ENCODE results near the gene CAPN13.

The CAPN13 gene

DNA sequence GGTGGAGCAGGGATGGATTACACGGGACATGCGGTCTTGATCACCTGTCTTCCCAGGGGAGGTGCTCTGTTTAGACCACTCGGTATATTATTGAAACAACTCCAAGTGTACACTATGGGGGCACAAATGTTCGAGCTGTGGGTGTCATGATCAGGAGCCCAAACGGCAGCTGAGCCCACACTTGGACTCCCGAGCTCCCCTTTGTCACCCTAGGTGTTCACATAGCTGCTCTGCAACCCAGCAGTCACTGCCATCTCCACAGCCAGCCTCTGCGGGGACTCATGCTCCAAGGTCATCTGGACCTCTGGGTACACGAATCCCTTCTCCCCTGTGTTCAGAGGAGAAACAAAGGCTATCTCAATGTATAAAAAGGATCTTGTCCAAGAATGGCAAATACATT lies 46.0 kb downstream of the CAPN13 start:
- peak; percentile 3 for DNase-seq

DNA sequence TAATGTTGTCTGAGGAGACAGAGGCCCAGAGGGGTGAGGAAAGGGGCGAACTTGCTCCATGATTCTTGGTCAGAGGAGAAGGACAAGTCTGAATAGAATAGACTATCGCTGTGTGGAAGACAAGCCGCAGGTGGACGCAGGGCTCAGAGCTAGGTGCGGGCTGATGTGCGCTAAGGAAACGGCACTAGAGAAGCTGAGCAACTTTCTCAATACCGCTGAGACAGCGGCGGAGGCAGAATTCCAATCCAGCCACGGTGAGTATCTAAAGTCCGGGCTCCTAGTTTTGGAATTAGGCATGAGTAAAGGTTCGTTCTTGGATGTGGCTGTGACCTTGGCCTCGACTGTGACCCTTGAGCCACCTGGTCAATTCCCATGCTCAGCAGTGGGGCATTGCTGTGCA lies 47.8 kb downstream of the CAPN13 start:
- DNase-seq, result no peak

DNA sequence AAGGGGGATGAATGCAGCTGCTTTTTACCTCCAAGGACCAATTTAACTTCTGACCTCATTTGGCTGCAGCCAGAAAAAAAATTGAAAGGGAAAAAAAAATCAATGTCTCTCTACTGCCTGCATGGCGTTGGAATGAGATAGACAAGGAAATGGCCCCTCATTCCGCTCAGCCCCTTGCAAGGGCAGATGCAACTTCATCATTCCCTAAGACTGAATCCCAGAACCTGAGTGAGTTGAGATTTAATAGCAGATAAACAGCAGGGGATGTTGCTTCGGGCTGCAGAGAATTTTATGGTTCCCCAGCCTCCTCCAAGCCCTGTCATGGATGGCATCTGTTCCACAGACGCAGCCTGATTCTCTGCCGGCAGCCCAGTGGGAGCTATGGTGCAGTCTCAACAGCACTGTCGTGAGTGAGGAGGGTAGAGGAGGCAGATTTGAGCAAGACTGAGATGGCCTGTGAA lies 49.0 kb downstream of the CAPN13 start:
- DNase-seq, result no peak

DNA sequence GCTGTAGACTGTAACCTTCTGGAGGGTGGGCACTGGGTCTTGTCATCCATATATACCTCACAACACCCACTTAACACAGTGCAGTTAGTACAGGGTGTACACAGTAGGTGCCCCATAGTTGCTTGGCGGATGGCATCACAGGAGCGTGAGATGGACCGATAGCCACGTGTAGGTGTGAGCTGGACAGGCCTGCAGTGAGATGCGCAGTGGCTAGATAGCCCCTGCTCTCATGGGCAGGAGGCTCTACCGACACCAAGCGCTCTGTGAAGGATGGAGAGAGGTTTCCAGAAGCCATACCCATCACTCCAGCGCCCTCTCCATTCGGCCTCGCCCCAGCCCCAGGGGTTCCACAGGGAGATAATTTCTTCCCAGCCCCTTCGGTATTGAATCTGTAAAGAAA lies 49.5 kb downstream of the CAPN13 start:
- no peak for DNase-seq

DNA sequence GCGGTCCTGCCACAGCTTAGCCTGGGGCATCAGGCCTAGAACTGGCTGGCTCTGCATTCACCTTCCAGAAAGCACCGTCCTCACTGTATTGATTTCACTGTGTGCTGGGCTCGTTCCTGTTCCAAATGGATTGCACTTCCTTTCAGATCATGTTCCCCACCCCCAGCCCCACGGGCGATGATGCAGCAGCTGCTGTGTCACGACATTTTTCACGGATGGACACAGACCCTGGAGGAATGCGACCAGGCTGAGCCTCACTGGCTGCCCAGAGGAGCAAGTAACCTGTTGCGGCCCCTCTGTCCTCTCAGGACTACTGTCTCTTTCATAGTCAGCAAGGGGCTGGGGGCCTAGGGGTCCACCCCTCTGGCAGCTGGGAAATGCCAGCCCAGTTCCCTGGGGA lies 50.3 kb downstream of the CAPN13 start:
- DNase-seq, result no peak

DNA sequence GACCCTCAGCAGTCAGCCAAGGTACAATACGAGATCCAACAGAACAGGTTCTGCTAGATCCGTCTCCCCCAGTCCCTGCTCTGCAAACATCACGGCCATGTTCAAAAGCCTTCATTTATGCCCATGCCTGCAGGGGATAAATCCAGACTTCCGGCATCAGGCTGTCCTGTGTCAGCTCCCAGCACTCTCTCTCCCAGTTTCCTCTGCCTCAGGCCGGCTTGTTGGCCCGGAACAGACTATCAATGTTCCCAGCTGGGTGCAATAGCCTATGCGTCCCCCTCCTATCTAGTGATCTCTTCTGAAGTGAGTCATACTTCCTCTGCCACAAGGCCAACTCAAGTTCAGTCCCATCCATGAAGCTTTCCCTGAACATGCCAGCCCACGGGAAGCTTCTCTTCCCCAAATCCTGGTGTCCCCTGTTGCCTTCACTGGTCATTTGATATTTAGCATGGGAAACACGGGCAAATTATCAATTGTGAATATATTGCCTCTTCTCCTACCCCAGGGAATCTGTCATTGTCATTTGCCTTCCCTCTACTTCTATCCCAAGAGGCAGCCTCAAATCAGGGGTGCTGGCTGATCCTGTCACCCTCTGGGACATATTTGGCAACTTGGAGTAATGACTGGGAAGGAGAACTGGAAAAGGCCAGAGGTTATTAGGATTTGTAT lies 51.1 kb downstream of the CAPN13 start:
- no peak for DNase-seq

DNA sequence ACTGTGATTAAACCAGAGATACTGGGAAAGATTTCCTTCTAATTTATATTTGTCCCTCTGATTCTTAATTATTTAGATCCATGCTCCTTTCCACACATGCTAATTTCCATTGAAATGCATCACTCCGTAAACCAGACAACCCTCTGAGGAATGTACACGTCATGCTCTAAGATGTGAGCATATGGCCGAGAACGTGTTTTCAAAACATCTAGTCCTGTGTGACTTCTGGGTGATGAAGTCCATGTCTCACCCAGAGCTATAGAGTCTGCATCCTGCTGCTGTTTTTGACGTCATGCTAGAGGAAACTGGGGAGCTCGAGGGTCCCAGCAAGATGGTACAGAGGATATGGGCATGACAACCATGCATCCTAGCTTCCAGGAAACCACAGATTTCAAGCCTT lies 53.6 kb downstream of the CAPN13 start:
- no peak for DNase-seq

DNA sequence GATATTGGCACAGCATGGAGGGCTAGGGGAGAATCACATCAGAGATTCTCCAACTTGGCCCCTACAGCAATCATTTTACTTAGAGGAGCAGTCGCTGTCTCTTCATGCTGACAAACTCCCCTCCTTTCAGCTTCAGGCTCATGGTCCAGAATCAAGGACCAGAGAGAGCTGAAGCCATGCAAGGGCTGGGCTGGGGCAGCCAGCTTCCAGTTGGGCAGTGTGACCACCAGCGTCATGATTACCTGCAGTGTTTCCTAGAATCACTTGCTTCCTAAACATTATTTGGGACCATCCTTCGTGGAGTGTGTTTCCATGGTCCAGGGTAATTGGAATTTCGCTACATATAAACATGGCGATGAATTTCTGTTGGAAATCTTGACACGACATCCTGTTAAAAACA lies 54.4 kb downstream of the CAPN13 start:
- no peak for DNase-seq

DNA sequence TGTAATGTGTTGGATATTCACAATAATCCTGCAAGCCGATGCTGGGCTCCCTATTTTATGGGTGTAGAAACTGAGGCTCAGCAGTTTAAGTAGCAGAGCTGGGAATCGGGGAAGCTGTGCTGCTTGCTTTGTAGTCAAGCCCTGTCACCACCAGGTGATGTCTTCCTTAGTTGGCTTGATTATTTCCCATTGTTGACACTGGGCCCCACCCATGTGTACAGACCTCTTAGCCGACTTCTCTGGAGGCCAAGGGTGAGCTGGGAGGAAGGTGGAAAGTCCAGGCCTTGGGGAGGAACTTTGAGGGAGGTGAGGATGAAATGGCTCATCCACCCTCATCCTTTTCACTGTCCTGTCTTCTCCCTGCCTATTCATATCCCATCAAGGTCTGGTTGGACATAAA lies 60.0 kb downstream of the CAPN13 start:
- DNase-seq, result no peak

DNA sequence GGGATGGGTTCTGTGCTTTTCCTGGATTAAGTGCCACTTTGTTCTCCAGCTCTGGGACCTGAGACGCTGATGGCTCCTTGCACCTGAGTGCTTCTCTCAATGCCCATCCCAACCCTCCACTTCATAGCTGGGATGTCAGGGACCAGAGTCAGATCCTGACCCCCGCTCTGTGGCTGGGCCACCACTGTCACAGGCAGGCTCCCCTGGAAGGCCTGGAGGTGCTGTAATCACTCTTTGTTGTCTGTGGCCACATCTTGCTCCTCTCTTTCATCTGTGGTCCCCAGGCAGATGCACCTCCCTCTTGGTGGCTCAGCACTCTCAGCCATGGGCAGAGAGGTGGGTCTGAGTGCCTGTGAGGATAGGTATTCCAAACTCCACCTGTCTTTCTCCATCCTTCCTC lies 62.4 kb downstream of the CAPN13 start:
- peak; percentile 13 for DNase-seq

DNA sequence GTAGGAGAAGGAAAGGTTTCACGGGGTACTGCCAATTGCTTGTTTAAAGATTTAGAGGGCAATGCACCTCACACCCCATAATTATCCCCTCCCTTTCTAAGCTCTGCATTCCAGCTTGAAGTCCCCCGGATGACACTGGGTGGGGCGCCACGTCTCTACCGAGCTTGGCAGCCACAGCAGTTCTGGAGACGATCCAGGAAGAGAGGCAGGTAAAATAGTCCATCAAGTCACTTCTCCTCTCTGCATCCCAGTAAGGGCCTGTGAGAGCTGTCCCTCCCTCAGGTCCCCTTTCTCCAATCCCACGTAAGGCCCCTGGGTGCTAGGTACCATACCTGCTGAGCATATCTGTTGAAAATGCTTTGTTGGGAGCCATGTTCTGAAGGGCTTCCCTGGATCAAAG lies 65.7 kb downstream of the CAPN13 start:
- peak; percentile 19 for DNase-seq

DNA sequence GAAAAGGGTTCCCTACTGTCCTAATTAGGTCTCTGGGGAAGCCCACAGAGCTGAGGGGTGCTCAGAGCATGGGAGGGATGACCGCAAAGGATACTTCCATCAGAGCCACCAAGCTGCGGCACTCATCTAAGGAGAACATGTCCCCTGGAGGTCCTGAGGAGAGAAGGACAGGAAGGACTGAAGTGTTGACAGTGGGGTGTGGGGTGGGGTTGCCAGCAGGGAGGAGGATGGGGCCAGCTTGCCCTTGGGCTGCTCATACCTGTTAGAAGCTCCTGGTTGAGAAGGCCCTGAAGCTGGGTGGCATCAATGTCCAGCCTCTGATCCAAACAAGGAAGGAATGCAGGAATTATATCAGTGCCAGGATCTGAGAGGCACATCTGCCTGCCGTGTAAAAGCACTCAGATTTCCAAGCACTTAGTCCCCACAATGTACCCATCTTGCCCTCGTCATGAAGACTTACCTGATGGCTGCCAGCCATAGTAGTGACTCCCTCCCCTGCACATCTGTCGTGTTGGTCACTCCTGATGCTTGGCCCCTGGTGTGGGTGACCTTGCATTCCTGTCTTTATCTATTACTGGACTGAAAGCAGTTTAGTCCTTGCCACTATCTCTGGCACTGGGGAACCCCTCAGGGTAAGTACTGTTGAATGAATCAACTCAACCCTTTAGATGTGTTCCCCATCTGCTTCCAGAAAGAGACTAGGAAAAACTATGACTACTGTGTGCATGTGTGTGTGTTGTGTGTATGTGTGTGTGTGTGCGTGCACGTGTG lies 68.9 kb downstream of the CAPN13 start:
- no peak for DNase-seq

DNA sequence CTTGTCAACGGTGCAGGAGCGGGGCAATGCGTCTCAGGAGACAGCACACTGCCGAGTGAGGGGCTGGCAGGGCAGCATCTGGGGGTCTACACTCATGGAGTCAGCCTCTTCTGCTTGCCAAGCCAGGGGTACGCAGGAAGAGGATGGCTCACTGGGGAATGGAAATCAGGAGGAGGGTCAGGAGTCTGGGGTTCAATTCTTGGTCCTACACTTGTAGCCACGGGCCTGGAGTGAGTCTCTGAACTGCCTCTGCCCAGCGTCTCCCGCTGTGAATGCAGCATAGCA lies 70.0 kb downstream of the CAPN13 start:
- no peak for DNase-seq

DNA sequence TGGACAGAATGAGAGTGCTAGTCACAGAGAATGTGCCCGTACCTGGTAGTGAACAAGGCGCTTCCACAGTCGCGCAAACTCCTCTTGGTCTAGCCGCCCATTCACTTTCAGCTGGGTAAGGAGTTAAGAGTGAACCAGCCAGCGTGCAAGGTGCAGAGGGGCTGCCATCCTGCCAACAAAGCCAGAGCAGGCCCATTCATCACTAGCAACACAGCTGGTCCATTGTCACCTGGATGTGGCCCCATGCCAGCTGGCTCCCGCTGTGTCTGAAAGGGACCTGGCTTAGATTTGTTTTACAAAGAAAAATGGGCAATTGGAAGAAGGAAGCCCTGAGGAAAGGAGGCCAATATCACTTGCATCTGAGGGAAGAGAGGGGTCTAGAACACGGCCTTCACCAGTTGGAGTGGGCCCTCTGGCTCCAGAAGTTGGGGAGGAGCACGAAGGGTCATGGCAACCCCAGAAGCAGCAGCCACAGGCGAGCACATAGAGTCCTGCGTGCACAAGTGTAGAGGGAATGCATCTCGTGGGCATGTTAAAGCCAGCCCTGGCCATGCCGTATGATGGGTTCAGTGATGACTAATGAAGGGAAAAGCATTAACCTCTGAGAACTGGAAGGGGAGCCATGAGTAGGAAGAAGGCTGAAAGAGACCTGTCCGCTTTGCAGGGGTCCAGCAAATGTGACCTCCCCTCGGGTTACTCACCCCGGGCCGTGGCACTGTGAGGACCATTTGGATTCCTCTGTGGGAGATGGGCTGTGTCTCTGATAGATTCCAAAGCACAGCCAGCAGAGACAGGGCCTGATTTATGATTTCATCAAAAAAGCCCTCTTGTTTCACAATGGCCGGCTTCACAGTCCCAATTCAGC lies 70.6 kb downstream of the CAPN13 start:
- DNase-seq, result no peak

DNA sequence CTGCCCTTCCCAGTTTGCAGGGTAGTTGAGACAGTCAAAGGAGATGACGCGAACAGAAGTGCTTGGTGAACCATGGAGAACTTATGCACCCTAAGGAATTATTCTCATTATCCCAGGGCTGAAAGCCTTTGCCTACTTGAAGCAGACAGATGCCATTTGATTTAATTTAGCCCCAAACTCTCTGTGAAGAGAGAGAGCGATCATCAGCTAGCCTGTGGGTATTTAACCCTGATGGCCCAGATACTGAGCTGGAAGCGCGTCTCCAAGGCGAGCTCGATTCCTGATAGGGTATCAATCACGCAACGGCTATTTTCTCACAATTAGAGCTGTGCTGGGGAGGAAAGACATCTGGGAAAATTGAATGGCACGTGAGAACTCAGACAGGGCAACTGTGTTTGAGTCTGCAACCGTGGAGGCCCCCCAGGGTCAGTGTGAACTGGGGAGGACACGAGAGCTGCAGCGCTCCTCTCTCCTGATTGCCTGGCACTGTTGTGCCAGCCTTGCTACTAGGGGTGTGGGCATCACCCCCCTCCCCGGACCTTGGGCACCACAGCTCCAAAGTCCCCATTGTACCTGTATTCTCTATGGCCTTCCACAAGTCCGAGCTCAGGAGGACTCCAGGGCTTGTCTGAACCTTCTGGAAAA lies 73.2 kb downstream of the CAPN13 start:
- peak; percentile 13 for DNase-seq

DNA sequence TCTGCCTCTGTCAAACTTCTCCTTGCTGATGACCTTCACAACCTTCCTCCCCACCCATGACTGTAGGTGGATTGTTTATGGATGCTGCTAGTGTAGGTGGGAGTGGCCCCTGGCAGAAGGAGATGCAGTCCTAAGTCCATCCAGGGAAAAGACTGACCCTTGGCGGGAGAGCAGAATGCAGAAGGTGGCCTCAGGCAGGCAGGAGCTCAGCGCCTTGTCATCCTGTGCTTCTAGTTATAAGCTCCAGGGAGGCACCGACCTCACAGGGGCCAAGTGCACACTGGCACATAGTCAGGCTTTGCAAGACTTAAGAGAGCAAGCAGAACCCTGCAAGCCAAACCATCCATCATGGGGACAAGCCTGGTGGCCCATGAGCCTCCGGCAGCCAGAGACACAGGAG lies 74.4 kb downstream of the CAPN13 start:
- DNase-seq, result peak; percentile 11

DNA sequence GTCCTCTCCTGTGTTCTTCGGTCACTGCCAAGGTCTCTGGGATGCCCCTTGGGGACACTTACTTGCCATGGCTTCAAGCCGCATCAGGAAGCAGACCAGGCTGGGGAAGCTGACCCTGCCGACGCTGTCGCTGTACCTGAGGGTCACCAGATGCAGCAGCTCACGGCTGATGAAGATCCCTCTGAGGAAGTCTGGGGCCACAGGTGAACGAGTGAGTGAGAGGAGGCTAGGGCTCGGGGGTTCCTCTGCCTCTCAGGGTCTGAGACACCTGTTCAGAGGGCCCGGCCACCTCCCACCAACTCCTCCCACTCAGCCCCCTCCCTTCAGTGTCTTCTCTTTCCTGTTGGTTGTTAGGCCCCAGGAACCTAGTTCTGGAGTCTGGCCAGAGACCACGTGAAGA lies 74.9 kb downstream of the CAPN13 start:
- peak; percentile 23 for DNase-seq

DNA sequence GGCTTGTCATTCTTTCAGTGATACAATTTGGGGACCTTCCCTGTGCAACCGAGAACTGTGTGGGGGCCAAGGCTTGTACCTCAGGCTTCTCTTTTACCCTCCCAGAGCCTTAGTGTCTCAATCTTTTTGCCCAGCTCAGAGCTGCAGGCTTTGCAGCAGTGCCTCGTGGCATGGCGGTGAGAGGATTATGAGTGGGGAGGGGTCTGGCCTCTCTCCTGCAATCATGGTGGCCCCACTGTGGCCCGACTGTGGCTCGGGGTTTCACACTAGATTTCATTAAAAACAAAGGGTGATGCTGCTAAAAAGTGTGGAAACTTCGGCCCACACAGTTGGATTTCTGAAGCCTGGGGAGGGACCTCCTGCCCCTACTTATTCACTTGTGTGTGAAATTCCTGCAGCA lies 75.5 kb downstream of the CAPN13 start:
- DNase-seq, result no peak

DNA sequence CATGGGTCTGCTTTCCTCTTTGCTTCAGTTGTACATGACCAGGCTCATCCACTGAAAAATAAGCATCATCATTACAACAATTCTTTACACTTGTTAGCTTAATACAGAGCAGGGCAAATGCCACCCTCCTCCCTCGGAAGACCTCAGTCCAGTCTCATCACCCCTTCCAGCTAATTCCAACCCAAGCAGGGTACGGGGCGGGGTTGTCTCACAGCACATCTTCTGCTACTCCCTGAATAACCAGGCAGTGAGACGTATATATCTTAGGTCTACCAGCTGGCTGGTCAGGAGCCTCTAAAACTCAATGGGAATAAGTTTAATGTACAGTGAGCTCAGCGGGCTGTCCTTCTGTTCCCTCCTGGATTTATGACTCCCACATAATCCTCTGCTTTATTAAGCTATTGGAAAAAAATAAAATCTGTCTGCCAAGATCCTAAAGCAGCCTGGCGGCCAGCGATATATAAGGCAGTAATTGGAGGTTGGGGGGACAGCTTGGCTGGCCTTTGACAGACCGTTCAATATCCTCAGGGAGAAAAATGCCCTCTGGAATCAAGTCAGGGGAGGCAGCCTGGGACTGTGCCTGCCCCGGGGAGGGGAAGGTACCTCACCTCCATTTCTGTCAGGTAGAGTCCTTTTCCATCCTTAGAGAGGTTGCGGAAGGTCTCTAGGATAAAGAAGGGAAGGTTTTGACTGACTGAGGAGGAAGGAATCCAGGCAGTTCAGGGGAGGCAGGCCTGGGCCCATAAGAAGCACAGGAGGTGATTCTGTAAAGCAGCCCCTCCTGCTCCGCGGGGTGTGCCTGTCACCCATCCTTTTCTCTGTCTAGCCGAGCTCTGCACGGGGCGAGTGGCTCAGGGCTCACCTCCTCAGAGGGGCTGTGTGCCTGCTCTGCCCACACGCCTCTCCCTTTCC lies 76.3 kb downstream of the CAPN13 start:
- DNase-seq, result peak; percentile 14

DNA sequence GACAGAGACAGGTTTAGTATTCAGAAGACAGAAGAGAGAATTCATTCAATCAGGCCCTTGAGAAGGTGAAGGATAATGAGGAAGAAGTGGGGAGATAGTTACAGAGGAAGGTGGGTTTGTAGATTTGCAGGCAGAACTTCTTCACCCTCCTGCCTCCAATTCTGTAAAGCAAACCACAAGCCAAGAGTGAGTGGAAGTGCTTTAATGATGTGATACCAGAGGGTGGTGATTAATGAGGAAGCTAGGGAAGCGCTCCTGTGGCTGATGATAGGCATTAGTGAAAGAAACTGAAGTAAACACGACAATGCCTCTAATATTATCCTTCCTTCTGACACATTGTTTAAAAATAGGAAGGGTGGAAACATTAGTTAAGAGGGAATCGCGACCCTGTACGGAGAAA lies 78.2 kb downstream of the CAPN13 start:
- DNase-seq, result no peak

DNA sequence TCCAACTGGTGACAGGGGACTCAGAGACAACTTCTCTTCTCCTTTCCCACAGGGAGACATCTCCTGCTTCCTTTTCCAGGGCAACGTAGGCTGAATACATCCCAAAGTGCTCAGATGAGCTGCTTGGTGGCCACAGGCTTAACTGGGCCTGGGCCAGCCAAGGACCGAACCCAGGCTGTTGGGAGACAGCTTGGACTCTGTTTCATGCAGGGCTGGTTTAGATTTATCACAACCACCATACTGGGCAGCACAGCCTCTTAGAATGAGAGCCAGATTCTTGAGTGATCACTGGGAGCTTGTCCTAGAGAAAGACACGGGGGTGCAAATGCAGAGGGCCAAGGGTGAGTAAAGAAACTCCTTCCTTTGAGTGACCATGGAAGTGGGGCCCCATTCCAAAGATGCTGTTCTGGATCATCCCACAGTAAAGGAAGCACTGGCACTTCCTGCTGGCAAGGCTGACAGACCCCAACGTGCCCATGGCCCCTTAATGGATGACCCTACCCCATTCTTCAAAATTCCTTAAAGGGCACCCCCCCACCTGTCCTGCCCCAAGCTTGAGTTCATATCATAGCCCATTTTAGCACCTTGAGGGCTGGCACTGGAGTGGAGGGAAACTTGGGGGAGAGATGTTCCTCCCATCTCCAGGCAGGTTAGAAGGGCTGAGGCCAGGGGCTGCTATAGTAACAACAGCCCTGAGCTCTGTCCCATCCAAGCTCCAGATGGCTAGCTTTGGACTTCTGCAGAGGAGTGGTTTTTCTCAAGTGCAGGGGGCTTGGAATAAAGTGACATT lies 84.1 kb downstream of the CAPN13 start:
- DNase-seq, result no peak

Data from activated CD4-positive, CD25-positive, alpha-beta regulatory T cell treated with anti-CD3 and anti-CD28 coated beads, Interleukin-2, amount 50 U/mL, for 72 hours (primary cell).